Body of pancreas (tissue), 4 donors: ENCODE data around the gene SCAPER.

ENCODE experiments used
- CTCF ChIP-seq, 7 experiments: fragments of 450-650 bp in 4 of 7; fragments of 200-600 bp in 3 of 7; sonication (generic) in 3 of 7; IDR thresholded peaks; one replicate each; pipeline ENCODE4 v1.5.1; 2016 to 2019; ENCODE audit warnings: antibody characterized with exemption in 7 of 7
- POLR2A ChIP-seq, 3 donors: fragments of 450-650 bp; IDR thresholded peaks; one replicate each; pipeline ENCODE4 v1.6.1; 2016; ENCODE audit warnings: antibody characterized with exemption in 3 of 3, mild to moderate bottlenecking in 2 of 3

GRCh38 chr15:76582550-76582949 is 322.6 kb downstream of the SCAPER start:
- TF ChIP-seq CTCF (IDR thresholded peaks at IDR 0.05) (no peak), POLR2A (IDR thresholded peaks at IDR 0.05) (no peak)
